ENCODE data around the gene KLK8.
"Not testable (repeated sequence)": the region's sequence is repeated elsewhere in the genome, so short reads cannot be mapped to it uniquely, and the experiment has no call there.

The KLK8 gene

DNA sequence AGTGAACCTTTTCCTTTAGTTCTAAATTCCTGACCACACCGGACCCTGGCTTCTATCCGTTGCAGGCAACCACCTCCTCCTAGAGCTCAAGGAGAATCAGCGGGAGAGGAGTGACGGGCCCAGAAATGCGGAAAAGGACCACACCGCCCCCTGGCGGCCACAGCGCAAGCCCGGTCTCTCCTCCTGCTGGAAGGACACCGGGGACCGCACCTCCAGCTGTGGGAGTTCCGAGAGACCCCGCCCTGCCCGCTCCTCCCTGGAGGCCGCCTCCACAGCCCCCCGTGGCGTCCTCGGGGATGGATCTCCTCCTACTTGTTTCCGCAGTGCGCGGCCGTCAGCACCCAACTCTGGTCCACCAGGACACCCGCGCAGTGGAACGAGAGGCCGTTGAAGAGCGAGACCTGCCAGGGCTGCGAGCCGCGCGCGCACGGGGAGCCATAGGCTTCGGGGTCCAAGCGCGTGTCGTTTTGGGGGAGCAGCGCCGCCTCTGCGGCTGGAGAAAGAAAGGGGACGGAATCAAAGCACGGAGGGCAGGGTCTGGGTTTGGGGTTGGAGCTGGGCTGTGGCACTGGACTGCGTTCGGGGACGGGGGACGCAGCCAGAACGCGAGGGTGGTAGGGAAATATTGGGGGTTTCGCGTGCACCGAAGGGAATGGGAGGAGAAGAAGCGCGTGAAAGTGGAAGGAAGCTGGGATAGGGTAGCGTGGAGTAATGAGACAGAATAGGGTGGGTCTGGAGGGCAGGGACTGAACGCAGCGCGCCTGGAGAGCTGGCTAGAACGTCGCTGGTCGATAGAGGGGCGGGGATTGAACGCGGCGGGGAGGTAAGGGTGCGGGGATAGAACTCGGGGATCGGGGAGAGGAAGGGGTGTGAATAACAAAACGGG is 15.6 kb upstream of the KLK8 start:
- DNase-seq = peak; percentile 30

DNA sequence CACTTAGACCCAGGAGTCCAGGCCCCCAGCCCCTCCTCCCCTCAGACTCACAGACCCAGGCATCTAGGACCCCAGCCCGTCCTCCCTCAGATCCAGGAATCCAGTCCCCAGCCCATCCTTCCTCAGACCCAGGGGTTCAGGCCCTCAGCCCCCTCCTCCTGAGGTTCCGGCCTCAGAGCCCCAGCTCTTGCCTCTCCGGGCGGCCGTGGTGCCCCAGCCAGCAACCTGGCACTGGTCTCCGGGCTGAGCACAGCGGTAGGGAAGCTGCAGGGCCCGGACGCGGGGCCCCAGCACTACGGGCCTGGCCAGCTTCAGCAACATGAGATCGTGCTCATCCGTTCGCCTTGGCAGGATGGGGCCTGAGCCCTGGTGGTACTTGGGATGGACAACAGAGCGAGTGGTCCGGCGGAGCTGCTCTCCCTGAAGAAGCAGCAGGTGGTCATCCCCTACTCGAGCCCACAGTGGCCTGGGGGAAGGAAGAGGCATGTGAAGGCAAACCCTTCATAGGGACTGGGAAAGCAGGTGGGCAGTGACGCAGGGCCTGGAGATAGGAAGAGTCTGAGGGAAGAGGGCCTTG is 14.4 kb upstream of the KLK8 start:
- DNase-seq = no peak

DNA sequence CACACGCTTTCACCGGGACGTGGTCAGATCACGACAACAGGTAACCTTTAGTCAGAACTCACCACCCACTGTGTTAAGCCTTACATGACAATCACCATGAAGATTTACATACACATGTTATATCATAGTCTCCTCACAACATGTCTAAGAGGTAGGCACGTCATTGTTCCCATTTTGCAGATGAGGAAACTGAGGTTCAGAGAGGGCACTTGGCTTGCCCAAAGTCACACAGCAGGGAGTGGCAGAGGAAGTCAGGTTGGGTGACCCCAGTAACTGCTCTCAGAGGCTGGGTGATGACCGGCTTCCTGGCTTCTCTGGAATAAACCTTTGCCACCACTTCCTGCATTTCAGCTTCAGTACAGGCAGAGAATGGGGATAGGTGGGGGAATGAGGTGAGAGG is 12.8 kb upstream of the KLK8 start:
- no peak for DNase-seq

DNA sequence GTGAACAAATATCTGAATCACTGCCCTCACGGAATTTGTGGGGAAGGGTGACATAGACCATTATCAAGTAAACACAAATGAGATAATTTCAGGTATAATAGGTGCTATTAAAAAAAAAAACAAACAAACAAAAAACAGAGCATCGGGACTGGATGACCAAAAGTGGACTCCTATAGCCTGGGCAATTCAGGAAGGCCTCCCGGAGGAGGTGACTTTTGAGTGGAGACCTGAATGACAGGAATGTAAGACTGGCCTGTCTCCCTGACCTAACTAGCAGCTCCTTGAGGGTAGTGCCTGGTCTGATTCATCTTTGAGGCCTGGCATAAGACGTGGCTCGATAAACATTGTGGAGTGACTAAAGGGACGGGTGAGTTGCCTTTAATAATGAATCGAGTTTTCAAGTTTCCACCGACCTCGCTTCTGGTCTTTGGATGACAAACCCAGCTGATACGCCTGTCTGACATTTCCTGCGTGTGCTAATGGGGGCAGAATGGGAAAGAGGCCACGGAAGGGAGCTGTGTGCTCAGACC is 11.3 kb upstream of the KLK8 start:
- DNase-seq = no peak

DNA sequence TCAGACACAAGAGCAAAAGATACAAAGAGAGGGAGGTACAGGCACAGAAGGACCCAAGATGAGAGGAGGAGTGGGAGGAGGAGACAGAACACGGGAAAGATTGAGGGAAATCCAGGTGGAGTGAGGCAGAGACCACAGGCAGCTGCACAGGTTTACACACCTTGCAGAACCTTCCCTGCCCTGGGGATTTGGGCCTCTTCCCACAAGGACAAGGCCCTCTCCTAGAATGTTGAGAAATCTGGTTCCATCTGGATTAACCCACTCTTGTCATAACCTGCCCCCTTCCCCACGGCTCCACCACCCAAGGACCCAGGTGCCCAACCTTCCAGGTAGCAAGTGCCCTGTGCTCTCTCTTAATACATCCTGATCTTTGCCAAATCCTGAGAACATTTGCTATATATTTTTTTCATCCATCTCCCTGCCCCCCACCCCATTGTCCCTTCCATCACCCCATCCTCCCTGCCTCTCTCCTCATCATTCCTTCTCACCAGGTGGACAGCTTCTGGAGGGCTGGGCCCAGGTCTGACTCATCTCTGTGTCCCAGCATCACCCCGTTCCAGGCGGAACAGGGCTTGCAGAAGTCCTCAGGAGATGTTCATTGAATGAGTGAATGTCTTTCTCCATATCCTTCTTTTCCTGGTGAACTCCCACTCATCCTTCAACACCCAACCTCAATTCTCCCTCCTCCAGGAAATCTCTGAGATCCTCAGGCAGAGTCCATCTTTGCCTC is 8.8 kb upstream of the KLK8 start:
- DNase-seq = no peak

DNA sequence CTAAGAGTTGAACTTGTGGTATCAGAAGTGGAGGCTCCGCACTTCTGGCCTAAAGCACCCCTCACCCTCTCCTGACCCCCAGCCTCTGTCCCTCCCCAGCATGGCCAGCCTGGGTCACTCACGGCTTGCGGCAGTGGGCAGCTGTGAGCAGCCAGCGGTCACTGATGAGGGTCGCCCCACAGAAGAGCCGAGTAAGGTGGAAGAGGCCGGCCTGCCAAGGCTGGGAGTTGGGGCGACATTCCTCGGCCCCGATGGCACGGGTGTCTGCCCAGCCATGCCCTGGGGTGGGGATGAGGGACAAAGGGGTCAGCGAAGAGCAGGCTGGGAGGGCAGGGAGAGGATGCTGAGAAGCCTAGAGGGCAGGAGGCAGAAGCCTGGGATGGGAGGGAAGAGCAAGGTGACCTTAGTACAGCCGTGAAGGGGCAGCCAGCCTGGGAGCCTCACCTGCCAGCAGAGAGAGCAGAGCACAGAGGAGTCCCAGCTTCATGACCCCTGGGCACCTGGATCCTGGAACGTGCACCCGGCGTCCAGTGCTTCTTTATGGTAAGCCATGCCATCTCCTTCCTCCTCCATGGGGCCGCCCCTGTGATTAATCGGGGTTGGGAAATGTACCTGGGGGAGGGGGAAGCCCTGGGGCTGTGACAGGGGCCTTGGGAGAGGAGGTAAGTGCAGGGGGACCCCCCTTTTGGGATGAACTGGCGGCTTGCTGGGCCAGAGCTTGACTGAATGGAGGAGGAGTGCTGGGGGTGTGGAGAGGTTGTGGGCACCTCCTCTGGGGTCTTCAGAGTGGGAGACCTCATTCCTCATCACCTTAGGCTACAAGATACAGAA is 7.9 kb upstream of the KLK8 start:
- no peak for DNase-seq

DNA sequence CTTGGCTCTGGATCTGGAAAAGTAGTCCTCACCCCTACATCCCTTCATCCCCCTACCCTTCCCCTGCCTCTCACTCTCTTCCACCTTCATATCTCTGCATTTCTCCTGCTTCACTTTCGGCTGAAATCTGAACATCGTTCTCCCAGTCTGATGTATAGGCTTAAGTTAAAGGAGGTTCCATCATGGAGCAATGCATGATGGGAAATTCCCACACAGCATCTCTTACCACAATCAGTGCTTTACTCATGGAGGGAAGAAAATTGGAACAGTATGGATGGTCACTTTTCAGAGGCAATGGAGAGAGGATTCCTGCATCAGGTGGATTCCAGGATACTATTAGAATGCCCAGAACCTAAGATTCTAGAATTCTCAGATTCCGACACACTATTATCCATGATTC is 6.1 kb upstream of the KLK8 start:
- DNase-seq = no peak

DNA sequence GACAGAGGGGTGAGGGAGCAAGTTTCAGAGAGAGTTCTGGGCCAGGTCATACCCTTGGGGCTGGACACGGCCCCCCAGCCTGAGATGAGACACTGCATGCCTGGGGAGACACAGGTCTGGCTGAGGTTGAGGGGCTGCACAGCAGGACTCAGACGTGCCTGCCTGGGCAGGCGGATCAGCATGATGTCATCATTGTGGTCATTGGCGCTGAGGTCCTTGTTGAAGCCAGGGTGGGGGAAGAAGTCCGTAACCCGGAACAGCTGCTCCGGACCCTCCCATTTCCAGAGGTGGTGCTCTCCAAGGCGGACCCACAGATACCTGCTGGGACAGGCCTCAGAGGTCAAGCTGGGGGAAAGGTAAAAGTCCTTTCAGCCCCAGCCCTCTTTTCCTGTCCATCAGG is 5.0 kb upstream of the KLK8 start:
- no peak for DNase-seq

DNA sequence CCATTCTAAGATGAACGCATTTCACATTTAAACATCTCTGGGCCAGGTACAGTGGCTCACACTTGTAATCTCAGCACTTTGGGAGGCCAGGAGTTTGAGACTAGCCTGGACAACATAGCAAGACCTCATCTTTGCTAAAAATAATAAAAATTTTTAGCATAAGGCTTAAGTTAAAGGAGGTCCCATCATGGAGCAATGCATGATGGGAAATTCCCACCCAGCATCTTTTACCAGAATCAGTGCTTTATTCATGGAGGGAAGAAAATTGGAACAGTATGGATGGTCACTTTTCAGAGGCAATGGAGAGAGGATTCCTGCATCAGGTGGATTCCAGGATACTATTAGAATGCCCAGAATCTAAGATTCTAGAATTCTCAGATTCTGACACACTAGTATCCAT is 3.8 kb upstream of the KLK8 start:
- DNase-seq = no peak

DNA sequence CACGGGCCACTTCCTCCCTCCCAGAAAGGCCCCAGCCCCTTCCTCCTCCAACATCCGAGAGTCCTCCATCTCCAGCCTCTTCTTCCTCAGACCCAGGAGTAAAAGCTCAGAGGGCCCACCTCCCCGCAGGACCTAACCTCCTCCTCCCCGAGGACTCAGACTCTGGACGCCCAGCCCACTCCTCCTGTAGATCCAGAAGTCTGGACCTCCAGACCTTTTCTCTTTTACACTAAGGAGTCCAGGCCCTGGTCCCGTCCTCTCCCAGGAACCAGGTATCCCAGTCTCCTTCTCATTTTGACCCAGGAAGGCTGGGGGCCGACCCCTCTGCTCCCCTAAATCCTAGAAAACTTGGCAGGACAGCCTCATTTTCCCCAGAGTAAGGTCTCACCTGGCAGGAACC is 1.9 kb upstream of the KLK8 start:
- DNase-seq = no peak

DNA sequence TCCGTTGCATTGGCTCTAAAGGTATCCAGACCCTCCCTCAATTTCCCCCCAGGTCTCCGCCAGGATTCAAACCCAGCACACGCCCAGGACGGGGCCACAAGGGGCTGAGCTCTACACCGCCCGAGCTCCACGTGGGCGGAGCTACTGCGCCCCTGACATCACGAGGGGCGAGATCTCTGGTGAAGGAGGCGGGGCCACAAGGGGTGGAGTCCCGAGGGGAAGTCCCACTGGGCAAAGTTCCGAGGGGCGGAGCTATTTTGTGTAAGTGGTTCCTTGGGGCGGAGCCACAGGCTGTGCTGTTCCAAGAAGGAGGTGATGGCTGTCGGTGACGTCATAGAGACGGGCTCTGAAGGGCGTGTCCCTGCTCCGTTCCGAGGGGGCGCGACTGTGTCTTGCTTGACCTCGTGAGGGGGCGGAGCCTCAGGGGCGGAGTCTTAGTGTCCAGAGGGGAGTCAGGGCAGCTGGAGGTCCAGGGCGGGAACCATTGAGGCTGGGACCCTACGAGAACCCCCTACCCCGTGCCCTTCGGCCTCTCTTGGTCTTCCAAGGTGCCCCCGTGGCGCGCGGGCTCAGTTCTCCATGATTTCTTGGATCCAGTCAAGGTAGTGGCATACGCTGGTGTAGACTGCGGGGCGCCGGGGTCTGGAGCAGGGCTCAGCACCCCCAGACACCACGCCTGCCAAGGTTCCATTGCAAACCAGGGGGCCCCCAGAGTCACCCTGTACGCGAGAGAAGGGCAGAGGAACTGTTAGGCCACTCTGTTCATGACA is 1.3 kb upstream of the KLK8 start:
- DNase-seq = peak; percentile 2

DNA sequence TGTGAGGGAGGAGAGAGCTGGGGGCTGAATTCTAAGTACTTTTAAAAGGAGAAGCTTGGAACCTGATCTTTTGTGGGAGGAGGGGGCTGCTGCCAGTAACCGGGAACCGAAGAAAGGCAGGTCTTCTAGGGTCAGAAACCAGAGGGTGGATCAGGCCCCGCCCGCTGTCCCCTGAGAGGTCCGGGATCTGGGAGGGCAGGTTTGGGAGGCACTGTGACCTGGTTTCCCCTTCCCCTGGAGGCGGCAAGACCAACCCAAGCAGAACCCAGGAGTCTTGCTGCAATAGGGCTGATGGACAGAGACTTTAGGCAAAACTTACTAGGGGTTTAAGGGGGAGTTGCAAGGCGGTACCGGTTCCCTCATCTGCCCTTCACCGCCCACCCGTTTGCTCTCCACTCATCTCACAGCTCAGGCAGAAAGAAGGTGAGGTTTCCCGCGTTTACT is 707 bp upstream of the KLK8 start:
- DNase-seq = no peak

DNA sequence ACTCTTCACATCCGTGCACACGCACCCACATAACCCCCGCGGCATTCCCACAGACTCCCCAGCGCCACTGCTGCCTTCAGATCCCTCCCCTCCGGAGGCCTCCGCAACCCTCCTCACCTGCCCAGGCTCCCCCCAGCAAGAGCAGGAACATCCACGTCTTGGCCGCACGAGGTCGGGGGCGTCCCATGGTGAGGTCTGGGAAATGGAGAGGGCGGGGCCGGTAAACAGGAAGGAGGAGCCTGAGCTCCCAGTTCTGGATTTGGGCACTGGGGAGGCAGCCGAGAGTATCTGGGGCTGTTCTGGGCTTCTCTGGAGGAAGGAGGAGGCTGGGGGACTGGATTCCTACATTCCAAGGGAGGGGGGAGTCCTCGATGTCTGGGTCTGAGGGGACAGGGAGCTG is 423 bp downstream of the KLK8 start:
- no peak for DNase-seq

DNA sequence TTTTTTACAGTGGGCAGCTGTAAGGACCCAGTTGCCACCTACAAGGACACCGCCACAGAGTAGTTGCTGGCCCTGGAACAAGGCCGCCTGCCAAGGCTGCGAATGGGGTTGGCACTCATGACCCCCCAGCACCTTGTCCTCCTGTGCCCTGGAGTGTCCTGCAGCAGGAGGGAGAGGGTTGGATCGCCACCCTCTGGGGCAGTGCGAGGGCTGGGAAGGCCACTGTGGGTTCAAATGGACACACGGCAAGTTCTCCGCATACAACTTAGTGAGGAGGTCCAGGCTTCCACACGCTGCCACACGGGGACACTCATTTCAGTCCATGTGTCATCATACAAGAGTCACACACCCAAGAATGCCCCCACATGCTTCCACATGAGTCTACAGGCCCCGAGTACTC is 978 bp downstream of the KLK8 start:
- DNase-seq = no peak

DNA sequence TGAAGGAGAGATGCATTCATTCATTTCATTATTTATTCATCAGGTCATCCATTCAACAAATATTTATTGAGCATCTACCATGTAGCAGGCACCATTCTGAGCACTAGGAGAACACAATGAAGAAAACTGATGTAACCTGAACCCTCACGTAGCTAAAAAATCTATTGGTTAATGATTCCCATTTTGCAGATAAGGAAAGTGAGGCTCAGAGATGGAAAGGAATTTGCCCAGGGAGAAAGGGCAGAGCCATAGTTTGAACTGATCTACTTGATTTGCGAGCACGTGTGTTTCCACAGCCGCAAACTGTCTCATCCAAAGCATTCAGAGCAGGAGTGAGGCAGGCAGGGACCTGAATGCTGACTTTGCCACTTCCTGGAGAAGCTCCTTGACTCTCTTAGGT is 2.7 kb downstream of the KLK8 start:
- no peak for DNase-seq

DNA sequence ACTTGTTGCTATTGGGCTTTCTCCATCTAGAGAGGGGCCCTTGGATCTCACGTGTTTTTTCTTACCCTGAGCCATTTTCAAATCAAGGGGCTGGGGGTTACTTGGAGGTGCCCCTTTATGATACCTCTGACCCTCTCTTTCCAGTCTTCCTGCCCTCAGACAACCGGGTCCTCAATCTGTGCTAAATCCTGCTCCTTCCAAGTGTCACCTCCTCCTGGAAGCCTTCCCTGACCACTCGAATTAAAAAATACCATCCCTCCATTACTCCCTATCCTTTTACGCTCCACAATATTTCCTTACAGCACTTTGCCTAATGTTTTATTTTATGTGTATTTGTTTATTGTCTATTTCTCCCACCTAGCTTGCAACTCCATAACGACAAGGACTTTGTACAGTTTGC is 3.3 kb downstream of the KLK8 start:
- no peak for DNase-seq

DNA sequence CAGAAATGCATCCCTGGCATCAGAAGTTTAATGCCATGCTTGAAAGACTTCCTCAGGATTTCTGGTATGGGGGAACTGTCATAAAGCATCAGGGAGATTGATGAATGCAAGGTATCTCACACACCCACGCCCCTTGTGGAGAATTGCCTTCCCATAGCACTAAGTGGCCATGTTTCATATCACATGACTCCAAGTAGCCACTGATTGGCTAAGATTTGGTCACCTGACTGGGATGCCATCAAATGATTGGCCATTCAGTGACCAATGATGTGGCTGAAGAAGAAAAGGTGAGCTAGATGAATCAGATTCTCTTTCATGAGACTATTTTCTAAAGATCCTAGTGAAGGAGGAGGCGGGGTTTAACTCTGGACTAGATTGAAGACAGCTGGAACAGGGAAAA is 7.3 kb downstream of the KLK8 start:
- no peak for DNase-seq

DNA sequence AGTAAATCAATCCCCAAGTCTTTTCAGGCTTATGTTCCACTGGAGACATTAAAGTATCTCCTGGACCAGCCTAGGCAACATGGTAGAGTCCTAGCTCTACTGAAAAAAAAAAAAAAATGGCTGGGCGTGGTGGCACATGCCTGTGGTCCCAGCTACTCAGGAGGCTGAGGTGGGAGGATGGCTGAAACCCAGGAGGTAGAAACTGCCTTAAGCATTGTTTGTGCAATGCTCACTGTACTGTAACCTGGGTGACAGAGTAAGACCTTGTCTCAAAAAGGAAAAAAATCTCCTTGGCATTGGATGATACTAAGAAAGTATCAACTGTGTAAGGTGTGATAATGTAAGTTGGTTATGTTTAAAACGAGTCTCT is 8.8 kb downstream of the KLK8 start:
- DNase-seq = no peak

DNA sequence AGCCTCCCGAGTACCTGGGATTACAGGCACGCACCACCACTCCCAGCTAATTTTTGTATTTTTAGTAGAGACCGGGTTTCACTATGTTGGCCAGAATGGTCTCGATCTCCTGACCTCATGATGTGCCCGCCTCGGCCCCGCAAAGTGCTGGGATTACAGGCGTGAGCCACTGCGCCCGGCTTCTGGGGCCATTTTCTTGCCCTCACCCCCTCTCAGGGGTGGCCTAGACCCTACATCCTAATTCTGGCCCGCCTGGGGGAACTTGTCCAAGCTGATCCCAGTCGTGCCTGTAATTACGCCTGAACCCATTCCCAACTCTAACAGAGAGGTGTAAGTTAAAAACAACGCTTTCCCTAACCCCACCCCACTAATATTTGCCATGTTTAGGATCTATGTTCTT is 17.0 kb downstream of the KLK8 start:
- DNase-seq = not testable (repeated sequence)

DNA sequence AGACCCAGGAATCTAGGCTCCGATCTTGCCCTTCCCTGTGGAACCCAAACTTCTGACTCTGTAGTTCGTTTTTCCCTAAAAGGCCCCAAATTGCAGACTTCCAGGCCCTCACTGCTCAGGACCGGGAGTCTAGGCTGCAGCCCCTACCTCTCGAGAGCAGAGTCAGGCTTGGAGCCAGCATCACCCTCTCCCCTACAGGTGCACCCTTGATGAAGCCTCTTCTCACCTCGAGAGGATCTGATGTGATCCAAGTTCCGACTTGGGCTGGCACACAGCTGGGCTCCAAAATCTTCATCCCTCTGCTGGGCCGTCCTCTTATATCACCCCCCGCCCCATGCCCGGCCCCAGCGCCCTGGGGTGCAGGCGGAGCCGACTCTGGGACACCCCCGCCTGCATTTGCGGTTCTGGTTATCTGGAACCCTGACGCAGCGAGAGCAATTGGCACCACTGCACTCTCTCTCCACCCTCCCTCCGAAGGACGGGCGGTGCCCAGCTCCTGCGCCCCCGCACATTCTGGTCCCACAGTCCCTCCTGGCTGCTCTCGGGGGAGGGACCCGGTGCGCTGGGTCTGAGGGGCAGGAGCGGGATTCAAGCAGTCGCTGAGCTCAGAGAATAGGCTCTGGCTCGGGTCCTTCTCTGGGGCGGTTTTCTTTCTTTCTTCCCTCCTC is 17.6 kb downstream of the KLK8 start, which contains the start of gene KLK7:
TSS of gene KLK7 (minus strand) at position 293 of the 668 bp plus-strand sequence. CDS start 1,518 bp downstream, outside the sequence.
- no peak for DNase-seq

DNA sequence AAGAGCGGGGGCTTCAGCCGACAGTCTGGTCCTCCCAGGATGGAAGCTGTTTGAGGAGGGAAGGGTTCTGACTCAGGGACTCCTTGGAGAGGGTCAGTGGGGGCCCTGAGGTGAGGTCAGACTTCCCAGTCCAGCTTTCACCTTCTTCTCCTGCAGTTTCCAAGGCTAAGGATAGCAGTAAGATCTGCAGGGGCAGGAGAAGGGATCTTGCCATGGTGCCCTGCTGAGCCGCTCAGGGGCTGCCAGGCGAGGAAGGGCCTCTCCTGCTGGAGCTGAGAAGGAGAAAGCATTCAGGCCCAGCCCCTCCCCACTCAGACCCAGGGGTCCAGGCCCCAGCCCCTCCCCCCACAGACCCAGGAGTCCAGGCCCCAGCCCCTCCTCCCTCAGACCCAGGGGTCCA is 19.2 kb downstream of the KLK8 start:
- no peak for DNase-seq
